ENCODE measurements around the gene DOCK8.
A peak's percentile ranks its signal among the peaks of the same experiment; 100 is the strongest.
"Not testable (repeated sequence)": the region's sequence is repeated elsewhere in the genome, so short reads cannot be mapped to it uniquely, and the experiment has no call there.

Gene DOCK8

DNA sequence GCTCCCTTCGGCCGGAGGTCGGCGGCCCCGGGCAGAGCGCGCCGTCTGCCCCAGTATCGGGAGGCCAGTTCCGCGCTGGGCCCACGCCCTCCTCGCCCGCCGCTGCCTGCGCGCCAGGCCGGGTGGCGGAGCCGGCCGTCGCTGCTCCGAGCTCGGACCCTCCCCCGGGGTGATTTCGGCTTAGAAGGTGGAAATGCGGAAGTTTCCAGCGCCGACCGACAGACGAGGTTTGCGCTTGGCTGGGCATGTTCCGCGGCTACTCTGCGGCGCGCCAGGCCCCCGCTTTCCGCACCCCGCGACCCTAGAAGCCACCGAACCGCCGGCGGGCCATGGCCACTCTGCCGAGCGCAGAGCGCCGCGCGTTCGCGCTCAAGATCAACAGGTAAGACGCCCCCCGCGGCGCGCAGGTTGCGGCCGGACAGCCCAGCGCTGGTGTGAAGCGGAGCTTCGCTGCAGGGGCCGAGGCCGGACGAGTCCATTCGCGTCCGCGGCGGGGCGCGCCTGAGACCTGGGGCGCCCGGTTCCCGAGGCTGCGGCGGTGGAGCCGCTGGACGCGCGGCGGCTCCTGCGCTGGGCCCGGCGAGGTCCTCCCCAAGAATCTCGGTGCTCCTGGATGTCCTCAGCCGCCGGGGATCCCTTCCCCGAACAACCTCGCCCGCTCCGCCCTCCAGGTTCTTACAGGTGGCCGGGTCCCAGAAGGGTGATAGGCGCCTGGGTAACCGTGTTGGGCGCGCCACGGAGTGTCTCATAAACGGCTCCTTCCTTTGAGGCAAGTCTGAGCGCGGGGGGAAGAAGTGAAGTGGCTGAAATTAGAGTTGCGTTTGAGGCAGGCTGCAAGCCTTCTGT lies at the start of gene DOCK8:
Gene DOCK8, plus strand, starts transcription at position 218 of the 846 bp plus-strand sequence. Its CDS starts 112 bp downstream, at position 330.
- DNase-seq = peak in 1 of 2 donors; percentile 21

DNA sequence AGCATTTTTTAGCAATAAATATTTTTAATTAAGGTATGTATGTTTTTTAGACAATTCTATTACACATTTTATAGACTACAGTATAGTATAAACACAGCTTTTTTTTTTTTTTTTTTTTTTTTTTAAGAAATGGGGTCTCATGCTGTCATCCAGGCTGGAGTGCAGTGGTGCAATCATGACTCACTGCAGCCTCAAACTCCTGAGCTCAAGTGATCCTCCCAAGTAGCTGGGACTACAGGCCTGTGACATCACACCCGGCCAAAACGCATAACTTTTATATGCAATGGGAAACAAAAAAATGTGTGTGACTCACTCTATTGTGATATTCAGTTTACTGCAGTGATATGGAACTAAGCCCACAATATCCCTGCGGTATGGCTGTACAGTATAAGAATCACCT lies 44.9 kb upstream of the DOCK8 start:
- not testable (repeated sequence) for DNase-seq

DNA sequence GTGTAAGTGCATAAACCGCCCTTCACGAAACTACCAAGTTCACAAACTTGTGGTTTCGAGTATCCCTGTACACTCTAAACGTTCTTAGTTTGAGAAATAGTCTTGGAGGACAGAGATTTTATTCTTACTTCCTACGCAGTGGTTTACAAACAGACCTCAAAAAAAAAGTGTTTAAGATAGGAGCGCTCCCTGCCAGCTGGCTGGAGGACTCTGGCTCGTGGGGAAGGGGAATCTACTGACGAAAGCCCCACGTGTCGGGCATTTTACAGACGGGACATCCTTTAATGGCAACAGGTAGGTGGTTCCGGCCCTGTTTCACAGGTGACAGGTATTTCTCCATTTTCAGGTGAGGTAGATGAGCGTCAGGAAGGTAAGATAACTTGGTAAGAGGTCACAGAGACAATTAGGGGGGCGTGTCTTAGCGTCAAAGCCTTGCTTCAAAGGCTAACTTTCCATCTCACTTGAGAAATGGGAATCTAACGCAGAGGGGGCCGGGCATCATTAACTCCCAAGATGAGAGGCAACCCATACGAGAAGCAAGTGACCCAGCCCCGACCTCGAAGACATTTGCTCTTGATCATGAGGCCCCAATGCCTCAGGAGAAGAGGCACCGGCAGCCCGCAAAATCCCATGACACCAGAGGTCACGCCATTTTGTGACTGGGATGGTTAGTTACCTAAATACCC lies 36.4 kb upstream of the DOCK8 start:
- not testable (repeated sequence) for DNase-seq

DNA sequence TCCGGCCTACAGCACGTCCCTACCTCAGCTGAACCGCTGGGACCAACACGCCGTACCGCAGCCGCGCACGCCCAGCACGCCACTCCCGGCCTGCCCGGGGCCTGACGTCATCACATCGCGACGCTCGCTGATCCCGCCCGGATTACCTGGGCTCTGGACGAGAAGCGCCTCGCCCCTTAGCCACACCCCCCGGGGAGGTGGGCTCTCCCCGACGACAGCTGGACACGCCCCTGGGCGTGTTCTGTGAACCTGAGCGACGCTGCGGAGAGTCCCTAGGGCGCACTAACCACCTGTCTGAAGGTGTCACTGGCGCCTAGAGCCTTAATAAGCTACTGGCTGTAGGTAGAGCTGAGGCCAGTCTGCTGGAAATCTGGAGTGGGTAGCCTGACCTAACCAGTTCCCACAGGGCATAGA lies 35.7 kb upstream of the DOCK8 start, which contains the start of gene ZNG1A:
Gene ZNG1A, minus strand, starts transcription at position 87 of the 414 bp plus-strand sequence. CDS start 87 bp downstream, outside the sequence.
- not testable (repeated sequence) for DNase-seq

DNA sequence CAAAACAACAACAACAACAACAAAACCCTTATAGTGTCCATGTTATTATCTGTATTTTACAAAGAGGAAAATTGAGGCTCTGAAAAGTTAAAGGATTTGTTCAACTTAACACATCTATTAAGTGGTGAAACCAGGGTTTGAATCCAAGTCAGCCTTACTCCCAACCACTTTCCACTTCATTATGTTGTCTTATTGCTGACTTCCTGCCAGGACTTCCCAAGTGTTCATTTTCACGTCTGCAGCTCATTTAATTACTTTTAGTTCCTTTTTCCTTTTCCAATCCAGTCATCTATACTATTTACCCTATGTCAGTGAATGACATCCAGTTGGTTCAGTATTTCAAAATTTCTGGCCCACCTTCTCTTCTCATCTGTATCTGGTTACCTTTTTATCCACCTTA lies 15.1 kb upstream of the DOCK8 start:
- not testable (repeated sequence) for DNase-seq

DNA sequence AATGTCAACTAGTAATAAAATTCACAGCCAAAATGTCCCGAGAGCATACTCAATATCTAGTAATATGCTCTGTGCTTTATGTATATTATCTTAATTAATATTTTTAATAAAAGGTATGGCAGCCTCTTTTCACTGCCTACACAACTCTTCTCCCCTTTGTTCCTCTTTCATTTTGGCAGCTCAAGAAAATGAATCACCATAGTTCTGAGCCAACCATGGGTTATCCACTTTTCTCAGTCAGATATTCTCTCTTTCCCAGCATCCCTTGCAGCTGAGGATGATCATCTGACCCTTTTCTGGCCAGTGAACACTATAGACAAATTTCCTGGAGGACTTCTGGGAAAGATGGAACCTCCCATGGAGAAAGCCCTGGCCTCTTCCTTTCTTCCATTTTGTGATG lies 8.2 kb upstream of the DOCK8 start:
- no peak for DNase-seq

DNA sequence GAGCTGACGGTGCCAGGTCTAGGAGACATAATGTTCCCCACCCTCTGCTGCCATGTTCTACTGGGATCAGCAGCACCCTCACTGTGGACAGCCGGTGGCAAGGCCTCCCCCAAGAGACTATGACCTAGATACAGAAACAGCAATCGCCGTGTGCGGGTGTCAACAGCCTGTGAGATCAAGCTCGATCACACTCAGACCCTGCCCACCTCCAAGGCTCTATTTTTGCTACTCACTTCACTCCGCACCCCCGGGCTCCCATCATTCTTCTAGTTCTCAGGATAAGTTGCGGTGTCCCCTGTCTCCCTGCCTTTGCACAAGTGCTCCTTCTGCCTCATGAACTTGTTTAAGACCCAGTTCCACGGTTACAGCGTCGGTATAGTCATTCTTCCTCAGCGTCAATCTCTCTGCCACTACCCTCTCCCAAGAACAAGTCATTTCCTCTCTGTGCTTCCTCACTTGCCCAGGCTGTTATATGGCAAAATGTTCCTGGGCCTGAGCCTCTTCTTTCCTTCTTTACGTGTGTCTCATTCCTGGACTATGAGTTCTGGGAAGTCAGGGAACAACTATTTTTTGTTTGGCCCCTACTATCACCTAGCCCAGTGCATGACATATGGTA lies 5.4 kb upstream of the DOCK8 start:
- DNase-seq = no peak

DNA sequence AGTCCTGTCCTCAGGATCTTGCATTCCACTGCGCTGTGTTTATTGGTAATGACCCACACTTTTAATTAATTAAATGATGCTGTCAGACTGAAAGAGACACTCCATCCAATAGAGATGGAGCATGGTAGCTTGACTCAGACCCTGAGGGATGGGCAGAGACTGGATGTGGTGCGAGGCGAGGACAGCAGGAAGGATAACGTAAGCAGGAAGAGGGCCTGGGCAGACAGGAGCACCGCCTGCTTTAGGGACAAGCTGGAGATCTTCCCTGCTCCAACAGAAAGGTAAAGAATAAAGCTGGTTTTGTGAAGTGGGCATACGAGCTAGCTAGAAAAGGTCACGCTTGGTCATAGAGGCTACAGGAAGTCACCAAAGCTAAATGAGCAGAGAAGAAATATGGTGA lies 3.6 kb upstream of the DOCK8 start:
- DNase-seq = no peak

DNA sequence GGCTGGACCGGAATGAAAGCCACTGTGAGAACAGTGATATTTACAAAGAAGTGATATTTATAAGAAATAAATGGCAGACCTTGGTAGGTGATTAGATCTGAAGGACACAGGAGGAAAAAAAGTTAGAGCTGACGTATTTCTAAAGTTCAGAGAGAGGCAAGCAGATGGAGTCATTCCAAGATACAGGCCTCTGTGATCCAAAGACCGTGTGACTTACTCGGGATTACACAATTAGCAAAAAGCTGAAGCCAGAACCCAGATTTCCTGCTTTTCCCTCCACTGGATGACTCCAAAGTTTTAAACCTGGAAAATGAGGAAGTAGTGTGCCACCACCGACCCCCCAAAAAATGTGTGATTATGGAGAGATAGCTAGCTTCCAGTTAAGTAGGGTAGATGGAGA lies 3.1 kb upstream of the DOCK8 start:
- peak in 1 of 2 donors; percentile 55 for DNase-seq

DNA sequence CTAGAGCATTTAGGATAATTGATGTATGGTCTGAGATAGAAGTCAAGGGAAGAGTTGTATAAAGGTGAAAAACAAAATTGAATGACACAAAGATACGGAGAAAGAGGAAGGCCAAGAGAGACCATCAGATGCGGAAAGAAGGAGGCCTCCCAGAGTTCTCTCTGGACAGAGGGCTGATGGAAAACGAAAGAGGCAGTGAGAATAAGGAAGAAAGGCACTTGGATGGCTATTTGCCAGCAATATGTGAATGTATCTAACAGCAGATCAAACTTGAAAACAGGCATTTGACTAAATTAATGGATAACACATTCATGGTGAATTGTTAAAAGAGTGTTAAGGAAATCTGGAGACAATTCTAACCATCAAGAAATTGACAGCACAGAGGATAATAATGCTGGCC lies 2.4 kb upstream of the DOCK8 start:
- peak in 1 of 2 donors; percentile 7 for DNase-seq

DNA sequence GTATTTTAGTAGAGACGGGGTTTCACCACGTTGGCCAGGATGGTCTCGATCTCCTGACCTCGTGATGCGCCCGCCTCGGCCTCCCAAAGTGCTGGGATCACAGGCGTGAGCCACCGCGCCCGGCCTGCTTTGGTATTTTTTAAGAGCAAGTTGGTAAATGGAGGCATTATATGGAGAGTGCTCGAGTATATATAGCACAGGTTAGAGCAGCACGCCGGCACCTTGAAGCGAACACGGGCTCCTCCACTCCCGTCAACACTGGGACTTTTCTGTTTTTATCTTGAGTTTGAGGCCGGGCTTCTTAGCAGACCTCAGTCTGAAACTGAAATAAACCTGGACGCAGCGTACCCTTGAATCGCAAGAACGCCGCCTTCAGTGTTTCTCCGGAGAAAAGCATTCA lies 764 bp upstream of the DOCK8 start:
- DNase-seq = not testable (repeated sequence)

DNA sequence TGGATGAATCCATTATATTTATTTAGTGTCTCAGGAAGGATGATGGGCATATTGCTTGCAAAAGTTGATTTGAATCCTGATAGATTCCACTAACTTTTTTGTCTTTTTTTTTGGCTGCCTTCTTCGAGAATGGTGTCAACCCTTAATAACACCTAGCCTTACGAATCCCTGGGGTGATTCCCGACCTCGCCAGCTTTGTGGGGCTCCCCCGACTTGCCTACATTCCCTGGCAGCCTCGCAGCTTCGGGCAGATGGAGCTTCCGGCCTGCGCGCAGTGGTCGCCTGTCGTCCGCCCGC lies 366 bp upstream of the DOCK8 start:
- no peak for DNase-seq

DNA sequence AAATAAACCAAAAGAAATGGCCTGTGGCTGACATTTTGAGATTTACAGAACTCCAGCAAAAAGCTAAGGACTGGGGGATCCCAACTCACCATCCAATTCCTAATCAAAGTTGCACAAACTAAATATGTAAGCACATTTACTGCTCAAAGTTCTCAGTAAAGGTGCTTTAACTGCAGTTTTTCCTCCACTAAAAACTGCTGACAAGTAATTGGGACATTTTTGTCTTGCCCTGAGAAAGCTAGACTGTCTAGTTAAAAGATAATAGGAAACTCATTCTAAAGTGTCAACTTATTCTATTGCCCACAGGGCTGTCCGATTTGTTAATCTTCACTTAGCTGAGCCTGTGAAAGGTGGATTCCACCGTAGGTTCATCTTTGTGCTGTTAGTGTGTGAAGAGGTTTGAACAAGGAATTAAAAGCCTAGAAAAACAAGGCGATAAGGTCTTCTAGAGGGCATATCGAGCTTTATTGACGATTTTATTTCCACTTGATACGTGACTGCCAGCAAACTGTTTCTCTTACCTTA lies 1.0 kb downstream of the DOCK8 start:
- no peak for DNase-seq

DNA sequence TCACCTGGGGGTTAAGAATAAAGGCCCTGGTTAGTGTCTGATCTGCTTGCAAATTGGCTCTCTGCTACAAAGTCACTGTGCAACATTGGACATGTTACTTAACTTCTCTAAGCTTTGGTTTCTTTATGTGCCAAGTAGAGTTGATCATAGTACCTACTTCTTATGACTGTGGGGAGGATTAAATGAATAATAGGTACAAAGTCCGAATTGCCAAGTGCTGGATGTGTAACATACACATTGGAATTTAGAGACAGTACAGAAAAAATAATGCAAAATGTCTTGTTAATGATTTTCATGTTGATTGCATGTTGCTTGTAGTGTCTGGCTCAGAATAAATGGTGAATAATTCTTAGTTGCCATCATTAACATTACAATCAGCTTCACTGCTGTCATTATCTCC lies 2.2 kb downstream of the DOCK8 start:
- no peak for DNase-seq

DNA sequence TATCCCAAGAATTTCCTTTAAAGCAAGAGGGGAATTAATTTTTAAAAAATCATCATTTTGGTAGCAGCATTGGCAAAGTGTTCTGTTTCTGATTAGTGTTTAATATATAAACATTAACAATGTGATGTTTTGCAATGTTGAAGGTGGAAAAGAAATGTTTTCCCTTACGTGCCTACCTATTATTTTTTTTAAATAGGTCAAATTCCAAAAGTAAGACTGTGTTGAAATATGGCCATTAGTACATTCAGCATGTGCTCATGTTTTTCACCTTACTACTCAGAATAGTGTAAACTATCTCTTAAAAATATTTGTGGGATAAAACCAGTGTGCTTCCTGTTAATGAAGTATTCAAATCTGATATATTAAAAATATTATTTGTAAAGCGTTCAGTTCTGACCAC lies 3.3 kb downstream of the DOCK8 start:
- no peak for DNase-seq

DNA sequence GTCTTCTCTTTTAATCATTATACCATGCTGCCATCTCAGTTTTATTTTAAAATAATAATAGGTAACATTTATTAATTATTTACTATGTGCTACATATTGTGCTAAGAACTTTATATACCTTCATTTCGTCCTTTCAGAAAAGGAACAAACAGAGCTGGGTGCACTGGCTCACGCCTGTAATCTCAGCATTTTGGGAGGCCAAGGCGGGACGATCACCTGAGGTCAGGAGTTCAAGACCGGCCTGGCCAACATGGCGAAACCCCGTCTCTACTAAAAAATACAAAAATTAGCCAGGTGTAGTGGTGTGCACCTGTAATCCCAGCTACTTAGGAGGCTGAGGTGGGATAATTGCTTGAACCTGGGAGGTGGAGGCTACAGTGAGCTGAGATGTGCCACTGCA lies 4.4 kb downstream of the DOCK8 start:
- DNase-seq = not testable (repeated sequence)

DNA sequence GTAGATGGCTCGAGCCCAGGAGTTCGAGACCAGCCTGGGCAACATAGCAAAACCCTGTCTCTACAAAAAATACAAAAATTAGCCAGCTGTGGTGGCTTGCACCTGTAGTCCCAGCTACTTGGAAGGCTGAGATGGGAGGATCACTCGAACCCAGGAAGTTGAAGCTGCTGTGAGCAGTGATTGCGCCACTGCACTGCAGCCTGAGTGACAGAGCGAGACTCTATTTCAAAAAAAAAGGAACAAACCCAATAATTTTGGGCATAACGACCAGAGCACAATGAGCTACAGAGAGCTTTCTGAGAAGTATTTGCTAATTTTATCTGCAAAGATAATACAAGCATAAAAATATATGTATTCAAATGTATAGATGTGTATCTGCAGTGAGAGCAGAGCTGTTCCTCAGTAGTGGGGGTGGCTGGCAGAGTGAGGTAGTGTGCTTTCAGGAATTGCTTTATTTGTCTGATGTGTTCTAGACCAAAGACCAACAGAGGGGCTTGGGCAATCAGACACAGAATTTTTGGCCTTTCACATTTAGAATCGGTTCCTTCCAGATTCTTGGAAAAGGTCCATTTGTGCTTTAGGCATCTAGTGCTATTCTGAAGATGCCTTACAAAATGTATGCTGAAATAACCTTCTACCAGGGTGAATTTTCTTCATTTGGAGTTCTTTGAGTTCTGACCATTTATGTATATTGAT lies 5.2 kb downstream of the DOCK8 start:
- DNase-seq = no peak

DNA sequence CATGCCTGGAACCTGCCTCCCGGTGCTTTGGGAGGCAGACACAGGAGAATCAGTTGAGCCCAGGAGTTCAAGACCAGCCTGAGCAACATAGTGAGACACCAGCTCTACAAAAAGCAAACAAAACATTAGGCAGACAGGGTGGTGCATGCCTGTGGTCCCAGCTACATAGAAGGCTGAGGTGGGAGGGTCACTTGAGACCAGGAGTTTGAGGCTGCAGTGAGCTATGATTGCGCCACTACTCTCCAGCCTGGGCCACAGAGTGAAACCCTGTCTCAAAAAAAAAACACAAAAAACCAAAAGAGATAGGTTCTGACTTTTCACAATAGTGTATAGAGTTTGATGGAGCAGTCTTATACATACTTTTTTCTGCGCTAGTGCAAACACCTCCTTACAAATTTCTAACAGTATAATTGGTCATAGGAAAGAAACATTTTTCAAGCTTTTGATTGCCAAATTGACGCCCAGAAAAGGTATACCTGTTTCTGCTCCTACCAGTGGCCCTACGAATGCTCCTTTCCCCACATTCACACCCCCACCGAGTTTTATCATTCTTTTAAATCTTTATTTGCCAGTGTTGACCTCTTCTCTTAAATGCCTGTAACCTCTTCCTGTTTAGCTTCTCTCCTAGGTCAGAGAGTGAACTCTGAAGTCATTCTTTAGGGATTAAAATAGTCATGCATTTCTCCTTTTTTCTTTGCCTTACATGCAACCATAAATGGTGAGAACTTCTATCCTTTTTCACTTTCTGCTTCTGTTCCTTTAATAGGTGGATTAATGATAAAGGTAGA lies 7.5 kb downstream of the DOCK8 start:
- peak in 1 of 2 donors; percentile 5 for DNase-seq

DNA sequence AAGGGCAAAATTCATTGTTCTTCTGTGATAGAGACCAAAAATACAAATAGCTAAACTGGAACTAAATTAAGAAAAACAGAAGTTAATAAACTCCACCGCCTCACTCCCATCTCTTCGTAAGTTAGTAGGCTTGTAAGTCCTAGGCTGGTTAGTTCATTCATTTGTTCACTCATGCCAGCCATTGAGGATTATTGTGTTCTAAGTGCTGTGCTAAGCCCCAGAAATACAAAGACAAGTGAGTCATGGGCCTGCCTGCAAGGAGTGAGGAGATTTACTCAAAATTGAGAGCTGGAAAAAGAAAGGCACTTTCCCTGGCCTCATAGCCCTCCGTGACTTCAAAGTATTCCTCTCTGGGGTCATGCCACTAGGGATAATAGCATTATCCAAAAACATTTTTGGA lies 8.5 kb downstream of the DOCK8 start:
- DNase-seq = no peak

DNA sequence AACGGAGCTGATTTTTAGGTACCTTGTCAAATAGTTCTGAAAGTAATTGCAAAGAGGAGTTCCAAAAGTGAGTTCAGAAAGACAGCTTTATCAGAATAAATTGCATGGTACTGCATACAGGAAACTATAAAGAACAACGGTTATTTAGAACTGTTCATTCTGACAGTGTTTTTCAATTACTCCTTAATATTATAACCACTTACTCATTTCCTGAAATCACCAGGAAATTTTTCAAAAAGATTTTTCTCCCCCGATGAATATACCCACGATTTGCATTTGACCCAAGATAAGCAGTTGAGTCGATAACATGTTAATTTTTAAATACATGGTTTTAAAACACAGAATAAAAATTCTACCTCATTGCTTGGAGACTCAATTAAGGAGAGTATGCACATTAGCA lies 9.4 kb downstream of the DOCK8 start:
- no peak for DNase-seq

DNA sequence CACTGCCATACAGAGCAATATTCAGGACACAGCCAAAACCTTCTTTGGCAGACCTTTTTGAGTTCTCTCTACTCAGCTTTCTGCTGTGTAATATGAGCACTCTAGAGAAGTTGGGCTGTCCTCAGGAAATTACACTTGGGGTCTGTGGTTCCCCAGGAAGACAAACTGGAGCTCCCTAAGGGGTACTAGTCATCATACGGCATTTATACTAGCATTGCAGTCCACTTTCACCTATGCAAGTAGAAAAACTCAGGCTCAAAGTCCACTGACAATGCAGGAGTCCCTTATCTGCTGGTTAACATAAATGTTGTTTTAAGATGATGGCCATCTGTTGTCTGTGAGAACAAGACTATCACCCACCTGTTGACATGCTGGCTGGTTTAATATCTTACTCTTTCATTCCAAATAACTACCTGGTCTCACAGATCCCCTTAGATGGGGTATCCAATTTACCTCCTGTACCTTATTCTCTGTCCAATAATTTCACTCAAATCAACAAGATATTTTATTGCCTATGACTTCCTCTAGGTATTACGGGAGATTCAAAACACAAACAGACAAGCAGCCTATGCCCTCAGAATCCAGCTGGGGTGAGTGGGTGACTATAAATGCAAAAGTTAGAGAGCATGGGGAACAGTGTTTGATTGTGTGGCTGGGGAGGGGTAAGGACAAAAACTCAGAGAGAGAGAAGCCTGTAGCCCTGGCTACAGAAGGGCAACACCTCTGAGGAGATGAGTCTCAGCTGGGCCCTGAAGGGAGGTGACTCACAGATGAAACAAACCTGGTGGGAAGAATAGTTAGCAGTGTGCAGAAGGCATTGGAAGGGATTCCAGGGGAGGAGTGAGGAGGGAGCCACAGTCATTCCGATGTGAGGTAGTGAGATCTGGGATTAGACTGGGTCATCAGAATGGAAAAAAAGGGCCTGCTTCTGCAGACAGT lies 10.2 kb downstream of the DOCK8 start:
- no peak for DNase-seq
